ENCODE measurements around the gene C10orf67.
"Not testable (repeated sequence)": the region's sequence is repeated elsewhere in the genome, so short reads cannot be mapped to it uniquely, and the experiment has no call there.

The C10orf67 gene

GRCh38 chr10:23262928-23263327 is 81.7 kb downstream of the C10orf67 start:
- no peak for DNase-seq

GRCh38 chr10:23258516-23258915 is 86.1 kb downstream of the C10orf67 start:
- no peak for DNase-seq

- peak; percentile 10 for DNase-seq
Measured at GRCh38 chr10:23253780-23254179, 90.8 kb downstream of the C10orf67 start.

GRCh38 chr10:23252859-23253258 is 91.7 kb downstream of the C10orf67 start:
- DNase-seq: not testable (repeated sequence)

- not testable (repeated sequence) for DNase-seq
Measured at GRCh38 chr10:23241779-23242178, 102.8 kb downstream of the C10orf67 start.

GRCh38 chr10:23238015-23238414 is 106.6 kb downstream of the C10orf67 start:
- no peak for DNase-seq

- DNase-seq: no peak
Measured at GRCh38 chr10:23230582-23230981, 114.0 kb downstream of the C10orf67 start.

GRCh38 chr10:23217471-23217870 is 127.1 kb downstream of the C10orf67 start:
- DNase-seq: no peak

- DNase-seq: no peak
Measured at GRCh38 chr10:23205972-23206642, 138.5 kb downstream of the C10orf67 start.

- no peak for DNase-seq
Measured at GRCh38 chr10:23204773-23205172, 139.8 kb downstream of the C10orf67 start.

- DNase-seq: no peak
Measured at GRCh38 chr10:23203369-23204325, 140.9 kb downstream of the C10orf67 start.

- peak; percentile 44 for DNase-seq
Measured at GRCh38 chr10:23202779-23203178, 141.8 kb downstream of the C10orf67 start.

- DNase-seq: no peak
Measured at GRCh38 chr10:23201837-23202236, 142.8 kb downstream of the C10orf67 start.

GRCh38 chr10:23200997-23201652 is 143.5 kb downstream of the C10orf67 start:
- DNase-seq: no peak

GRCh38 chr10:23200586-23200985 is 144.0 kb downstream of the C10orf67 start:
- DNase-seq: no peak

- no peak for DNase-seq
Measured at GRCh38 chr10:23199768-23200511, 144.7 kb downstream of the C10orf67 start.

- DNase-seq: no peak
Measured at GRCh38 chr10:23198940-23199767, 145.4 kb downstream of the C10orf67 start.

- DNase-seq: peak; percentile 59
Measured at GRCh38 chr10:23198610-23198939, 146.0 kb downstream of the C10orf67 start.

- peak; percentile 82 for DNase-seq
Measured at GRCh38 chr10:23197416-23197861, 147.2 kb downstream of the C10orf67 start.

GRCh38 chr10:23196915-23197314 is 147.7 kb downstream of the C10orf67 start:
- no peak for DNase-seq

- DNase-seq: no peak
Measured at GRCh38 chr10:23195846-23196600, 148.6 kb downstream of the C10orf67 start.

Measured in NCI-H1092 treated with DMSO at 0.1 percent for 48 hours (cell line).